K562 (cell line): ENCODE data around the gene IL1R1. TPM values are rescaled to one million over a fixed set of nuclear protein-coding genes. Genes with fewer than 3 reads are reported as not detected.

Experiments
- ATAC-seq: fragments of 200-7000 bp; cut with Tn5 transposase; 3 replicates; pipeline ENCODE4 v1.9.1; 2020; ENCODE audit warnings: moderate library complexity
- BruUV-seq: library from RNA; stranded (reverse); fragments of 400-500 nt; replicated peaks from 2 replicates; lab custom pipeline; 2021; lab: Mats Ljungman, UMichigan
- CTCF ChIA-PET: fragments of 300-600 bp; formaldehyde crosslinking; extraction: SDS; loops from one replicate; lab custom pipeline; 2021; ENCODE audit warnings: low intra/inter-chr PET ratio; lab: Yijun Ruan, JAX
- POLR2A ChIA-PET: fragments of 300-600, 350-650 bp; sonication (Branson Sonifier 250); formaldehyde crosslinking; extraction: SDS; loops from one replicate; lab custom pipeline; 2021; ENCODE audit warnings: antibody characterized with exemption, inconsistent platforms; lab: Yijun Ruan, JAX
- DNase-seq, 4 experiments: peaks; one replicate each; pipeline versions ENCODE4 v3.0.0 to v3.0.0-alpha.2; 2011 to 2018; ENCODE audit warnings: low spot score in 3 of 4, mixed read lengths in 3 of 4; ENCODE audit errors: extremely low read depth in 1 of 4
- FAIRE-seq: peaks from 2 replicates; lab custom pipeline; 2011; peaks lifted over from hg19 to GRCh38; lab: Jason Lieb, UNC
- H2AFZ ChIP-seq: 2 replicates; pipeline ENCODE4 v1.6.0; 2011; ENCODE audit warnings: low read depth, low read length, control low read depth, inconsistent platforms
- H3K27ac ChIP-seq: fragments of 200-600 bp; 3 replicates; pipeline ENCODE4 v1.8.0; 2011; ENCODE audit warnings: low read depth, mild to moderate bottlenecking, control low read depth, inconsistent platforms, low read length, moderate library complexity, mixed read lengths; ENCODE audit errors: extremely low read depth
- H3K27me3 ChIP-seq, 2 experiments: fragments of 300-600 bp in 1 of 2; 2 replicates in 1 of 2; 3 replicates in 1 of 2; pipeline versions ENCODE4 v1.6.0 to v1.8.0; 2011; ENCODE audit warnings: inconsistent platforms in 2 of 2, low read length in 2 of 2, mild to moderate bottlenecking in 1 of 2, mixed read lengths in 1 of 2, moderate library complexity in 1 of 2; ENCODE audit not compliant: control insufficient read depth in 2 of 2, insufficient read depth in 2 of 2
- H3K36me3 ChIP-seq: fragments of 300-600 bp; 3 replicates; pipeline ENCODE4 v1.8.0; 2011; ENCODE audit warnings: mild to moderate bottlenecking, low read length, inconsistent platforms; ENCODE audit not compliant: control insufficient read depth, insufficient read depth
- H3K4me1 ChIP-seq, 2 experiments: fragments of 200-600 bp in 1 of 2; replicated peaks in 1 of 2; 2 replicates in 1 of 2; 3 replicates in 1 of 2; pipeline versions ENCODE4 v1.5.1 to v1.8.0; 2011; ENCODE audit warnings: inconsistent platforms in 2 of 2, low read length in 2 of 2, mild to moderate bottlenecking in 1 of 2, mixed read lengths in 1 of 2, moderate library complexity in 1 of 2; ENCODE audit not compliant: control insufficient read depth in 2 of 2, insufficient read depth in 2 of 2
- H3K4me2 ChIP-seq: 2 replicates; pipeline ENCODE4 v1.6.1; 2011; ENCODE audit warnings: low read length, control low read depth, inconsistent platforms, mixed read lengths; ENCODE audit not compliant: insufficient read depth
- H3K4me3 ChIP-seq: fragments of 200-600 bp; sonication (generic), shearing (Covaris generic); 2 replicates; pipeline ENCODE4 v1.5.1; 2016; ENCODE audit warnings: control low read depth, inconsistent platforms
- H3K79me2 ChIP-seq: fragments of 200-600 bp; 3 replicates; pipeline ENCODE4 v1.8.0; 2011; ENCODE audit warnings: low read length, inconsistent platforms; ENCODE audit not compliant: control insufficient read depth, insufficient read depth
- H3K9ac ChIP-seq, 2 experiments: 2 replicates each; pipeline versions ENCODE4 v1.6.0 to v1.6.1; 2011; ENCODE audit warnings: low read depth in 2 of 2, low read length in 2 of 2, control low read depth in 1 of 2, inconsistent platforms in 1 of 2, mild to moderate bottlenecking in 1 of 2, mixed read lengths in 1 of 2; ENCODE audit not compliant: insufficient read depth in 1 of 2
- H3K9me1 ChIP-seq: one replicate; pipeline ENCODE4 v1.6.0; 2011; ENCODE audit warnings: inconsistent platforms, mild to moderate bottlenecking, low read length, moderate library complexity; ENCODE audit not compliant: control insufficient read depth, insufficient read depth
- H3K9me3 ChIP-seq: replicated peaks from 2 replicates; pipeline ENCODE4 v1.5.1; 2011; ENCODE audit warnings: low read depth, low read length, inconsistent platforms; ENCODE audit not compliant: control insufficient read depth, insufficient read depth
- H4K20me1 ChIP-seq: replicated peaks from 2 replicates; pipeline ENCODE4 v1.6.1; 2011; ENCODE audit warnings: low read length, inconsistent platforms, mixed read lengths; ENCODE audit not compliant: control insufficient read depth, insufficient read depth
- ZNF282 ChIP-seq: sonication (generic); formaldehyde crosslinking; IDR thresholded peaks from 2 replicates; pipeline ENCODE4 v1.8.1; 2023; ENCODE audit warnings: missing genetic modification reagents
- ZNF436 ChIP-seq: fragments of 250-450, 450-650 bp; sonication (Bioruptor Pico); formaldehyde crosslinking; IDR thresholded peaks from 2 replicates; pipeline ENCODE4 v1.7.0; 2020; ENCODE audit warnings: mild to moderate bottlenecking
- WGBS: fragments of 100-300 bp; shearing (Covaris generic); methylation state at CpG from one replicate; pipeline ENCODE4 v1.1.6; 2016; ENCODE audit warnings: low coverage, mixed read lengths; ENCODE audit not compliant: insufficient coverage; ENCODE audit errors: missing lambda C conversion rate; 5-methylcytosine and 5-hydroxymethylcytosine counted together
- in situ Hi-C: fragments of 300-500 bp; cut with MboI; formaldehyde crosslinking; loops from 4 replicates; pipeline ENCODE4 v1.15.0; 2018; ENCODE audit warnings: inconsistent platforms, mixed read lengths
- intact Hi-C: fragments of 100-400 bp; cut with micrococcal nuclease; formaldehyde crosslinking; loops from 2 replicates; pipeline ENCODE4 v1.14.2; 2022
- polyA plus RNA-seq, 8 experiments: library from polyadenylated mRNA; depleted of rRNA in 4 of 8; stranded (reverse) in 5 of 8; unstranded in 3 of 8; fragments of >200 nt; fragmentation: Nextera tagmentation in 2 of 8; fragmentation: Illumina TruSeq in 1 of 8; extraction: Ambion mirVana in 2 of 8; extraction: Trizol in 1 of 8; gene quantifications; 2 replicates each; pipeline versions ENCODE4 v1.2.1 to v1.2.3, GENCODE V29; 2011 to 2014; ENCODE audit warnings: inconsistent platforms in 1 of 8, missing spikeins in 1 of 8
- total RNA-seq, 7 experiments: library from RNA; depleted of rRNA in 6 of 7; stranded (reverse); fragments of >200 nt in 6 of 7; fragmentation: Illumina TruSeq in 2 of 7; extraction: Trizol in 2 of 7; gene quantifications; 2 replicates each; pipeline versions ENCODE4 v1.2.1 to v1.2.3, GENCODE V29; 2011 to 2021; ENCODE audit warnings: low replicate concordance in 1 of 7

Gene IL1R1
- total and polyA plus RNA-seq, 9 of the 15 experiments (the other 6 are each of a cell fraction or from before 2014, with no cell fraction given), result 0.81 to 3.9 (median 1.6) TPM

DNA sequence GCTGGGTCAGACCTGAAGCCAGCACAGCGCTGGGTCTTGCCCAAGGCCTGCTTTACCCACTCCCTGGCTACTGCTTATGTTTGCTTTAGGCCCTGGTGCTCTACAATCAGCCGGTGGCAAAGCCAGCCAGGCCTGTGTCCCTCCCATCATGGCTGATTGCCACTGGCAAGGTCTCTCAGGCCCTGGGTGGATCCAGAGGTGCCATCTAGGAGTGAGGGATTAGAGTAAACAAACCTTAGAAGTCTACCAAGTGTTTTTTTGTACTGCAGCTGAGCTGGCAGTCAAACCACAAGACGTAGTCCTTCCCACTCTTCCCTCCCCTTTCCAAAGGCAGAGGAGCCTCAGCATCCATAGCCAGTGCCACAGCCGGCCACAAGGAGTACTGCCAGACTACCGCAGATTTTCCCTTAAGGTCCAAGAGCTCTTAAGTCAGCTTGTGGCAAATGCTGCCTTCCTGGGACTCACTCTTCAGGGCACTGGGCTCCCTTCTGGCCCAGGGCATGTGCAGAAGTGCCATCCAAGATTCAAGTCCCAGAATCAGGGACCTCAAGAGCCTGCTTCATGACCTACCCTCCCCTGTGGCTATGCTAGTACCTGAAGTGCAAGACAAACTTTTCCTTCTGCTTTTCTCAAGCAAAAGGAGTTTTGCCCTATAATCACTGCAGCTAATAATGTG, 64.3 kb downstream of the IL1R1 start:
- ATAC-seq, result no peak
- Histone ChIP-seq H3K27me3 (peaks cover 0 to 8% of the 10 kb centered on the region in 2 experiments; a peak in 1 of 5 replicates), H3K9me1 (no peaks in the 10 kb centered on the region), H3K9ac (no peak overlapping the region), H3K36me3 (no peaks in the 10 kb centered on the region), H3K4me3 (no peak overlapping the region), H4K20me1 (no peaks in the 10 kb centered on the region), H3K79me2 (no peaks in the 10 kb centered on the region)
- in situ Hi-C loops, result no loop called here
- POLR2A ChIA-PET, result interaction anchor here (1.1 to 1.3 kb wide), 2 partner anchors 9 to 19 kb away, joined by 3 read pairs; no protein-coding TSS in a partner anchor
- intact Hi-C loops, result no loop called here
- TF ChIP-seq ZNF282, result no peak
- TF ChIP-seq, all 486 proteins: peak for 0
- H3K4me1 ChIP-seq, result no peaks in the 10 kb centered on the region
- H3K4me2 ChIP-seq, result no peak overlapping the region
- WGBS, result 2% methylated on average over 5 of the region's 5 CpGs
- BruUV-seq, result no TSS peak
- no peak overlapping the region for H3K27ac ChIP-seq
- no peak for FAIRE-seq
- CTCF ChIA-PET, result no interaction called here
- no peak for DNase-seq
- no peak overlapping the region for H2AFZ ChIP-seq
- no peaks in the 10 kb centered on the region for H3K9me3 ChIP-seq

DNA sequence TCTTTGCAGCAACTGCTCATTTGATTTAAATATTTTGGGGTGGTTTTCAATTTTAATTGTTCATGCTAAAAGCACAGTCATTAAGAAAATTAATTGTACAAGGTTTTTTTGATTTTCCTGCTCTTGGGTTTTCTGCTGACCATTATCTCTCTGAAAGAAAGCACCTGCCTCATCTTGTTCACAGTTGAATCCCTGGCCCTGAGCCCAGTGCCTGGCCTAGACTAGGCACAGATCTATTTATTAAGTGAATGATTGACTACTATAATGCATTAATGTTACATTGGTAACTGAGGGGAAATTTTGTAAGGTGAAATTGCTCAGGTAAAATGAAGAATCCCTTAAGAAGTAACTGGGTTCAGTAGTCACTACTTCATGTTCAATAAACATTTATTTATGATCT, 66.2 kb downstream of the IL1R1 start:
- H3K4me2 ChIP-seq, result no peak overlapping the region
- no peaks in the 10 kb centered on the region for H4K20me1 ChIP-seq
- H3K36me3 ChIP-seq, result no peaks in the 10 kb centered on the region
- DNase-seq, result no peak
- no peak for ATAC-seq
- no peak overlapping the region for H3K9ac ChIP-seq
- FAIRE-seq, result no peak
- no peak overlapping the region for H2AFZ ChIP-seq
- intact Hi-C loops (no loop called here), in situ Hi-C loops (no loop called here)
- CTCF ChIA-PET, result no interaction called here
- BruUV-seq, result no TSS peak
- POLR2A ChIA-PET, result no interaction called here
- H3K9me1 ChIP-seq, result no peaks in the 10 kb centered on the region
- no peaks in the 10 kb centered on the region for H3K9me3 ChIP-seq
- H3K27ac ChIP-seq, result no peak overlapping the region
- H3K27me3 ChIP-seq, result peaks cover 0 to 8% of the 10 kb centered on the region in 2 experiments; a peak in 1 of 5 replicates
- no peak overlapping the region for H3K4me3 ChIP-seq
- no peaks in the 10 kb centered on the region for H3K4me1 ChIP-seq
- no peaks in the 10 kb centered on the region for H3K79me2 ChIP-seq
- TF ChIP-seq ZNF436 (CRISPR knock-in tag), result no peak
